Osteocyte (in vitro differentiated cells): Measurements from ENCODE around the gene ERMP1. TPM values are rescaled to one million over a fixed set of nuclear protein-coding genes. Genes with fewer than 3 reads are reported as not detected.

ENCODE experiments used
- DNase-seq: peaks from one replicate; pipeline ENCODE4 v3.0.0; 2021; ENCODE audit warnings: mixed read lengths; ENCODE audit not compliant: unreplicated experiment; ENCODE audit errors: extremely low spot score
- H3K27ac Mint-ChIP-seq: one replicate; pipeline ENCODE4 v1.8.0; 2021; ENCODE audit warnings: mild to moderate bottlenecking, mixed read lengths; ENCODE audit not compliant: unreplicated experiment
- H3K27me3 Mint-ChIP-seq: one replicate; pipeline ENCODE4 v1.8.0; 2021; ENCODE audit warnings: mixed read lengths; ENCODE audit not compliant: unreplicated experiment
- H3K36me3 Mint-ChIP-seq: one replicate; pipeline ENCODE4 v1.8.0; 2021; ENCODE audit warnings: mixed read lengths; ENCODE audit not compliant: unreplicated experiment
- H3K4me1 Mint-ChIP-seq: one replicate; pipeline ENCODE4 v1.8.0; 2021; ENCODE audit warnings: mixed read lengths; ENCODE audit not compliant: unreplicated experiment
- H3K4me3 Mint-ChIP-seq: one replicate; pipeline ENCODE4 v1.8.0; 2021; ENCODE audit warnings: mild to moderate bottlenecking, moderate library complexity, mixed read lengths; ENCODE audit not compliant: unreplicated experiment
- H3K9me3 Mint-ChIP-seq: one replicate; pipeline ENCODE4 v1.8.0; 2021; ENCODE audit warnings: mixed read lengths; ENCODE audit not compliant: unreplicated experiment
- total RNA-seq: library from RNA; stranded (reverse); gene quantifications from 2 replicates; pipeline ENCODE4 v1.2.1, GENCODE V29; 2021
- TF ChIP-seq, protein P1 (sequence below): fragments of 200-600 bp; sonication (generic); IDR thresholded peaks from 2 replicates; pipeline ENCODE4 v1.5.0; 2021; ENCODE audit warnings: antibody characterized with exemption, mild to moderate bottlenecking, moderate library complexity

ERMP1 gene
- total RNA-seq, 1 donor from 2014 or later, result 19.7 TPM

DNA sequence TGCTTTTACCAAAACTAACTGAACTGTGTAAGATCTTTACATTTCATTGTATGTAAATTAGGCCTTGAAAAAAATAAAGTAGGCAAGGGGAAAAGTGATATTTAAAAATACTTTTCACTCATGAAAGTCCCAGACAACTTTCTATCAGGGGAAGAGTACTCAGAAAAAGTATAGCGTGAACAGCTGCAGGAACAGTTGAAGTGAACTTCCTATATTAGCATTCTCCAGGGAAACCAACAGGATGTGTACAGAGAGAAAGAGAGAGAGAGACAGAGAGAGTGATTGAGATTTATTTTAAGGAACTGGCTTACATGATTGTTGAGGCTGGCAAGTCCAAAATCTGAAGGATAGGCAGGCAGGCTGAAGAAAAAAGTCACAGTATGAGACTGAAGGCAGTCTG is 42.0 kb downstream of the ERMP1 start:
- DNase-seq, result no peak
- H3K27ac Mint-ChIP-seq, result no peak overlapping the region
- H3K36me3 Mint-ChIP-seq, result peaks cover 43% of the 10 kb centered on the region
- no peaks in the 10 kb centered on the region for H3K4me1 Mint-ChIP-seq
- H3K4me3 Mint-ChIP-seq, result no peak overlapping the region
- no peaks in the 10 kb centered on the region for H3K27me3 Mint-ChIP-seq
- H3K9me3 Mint-ChIP-seq, result no peaks in the 10 kb centered on the region
- TF ChIP-seq, protein P1, sequence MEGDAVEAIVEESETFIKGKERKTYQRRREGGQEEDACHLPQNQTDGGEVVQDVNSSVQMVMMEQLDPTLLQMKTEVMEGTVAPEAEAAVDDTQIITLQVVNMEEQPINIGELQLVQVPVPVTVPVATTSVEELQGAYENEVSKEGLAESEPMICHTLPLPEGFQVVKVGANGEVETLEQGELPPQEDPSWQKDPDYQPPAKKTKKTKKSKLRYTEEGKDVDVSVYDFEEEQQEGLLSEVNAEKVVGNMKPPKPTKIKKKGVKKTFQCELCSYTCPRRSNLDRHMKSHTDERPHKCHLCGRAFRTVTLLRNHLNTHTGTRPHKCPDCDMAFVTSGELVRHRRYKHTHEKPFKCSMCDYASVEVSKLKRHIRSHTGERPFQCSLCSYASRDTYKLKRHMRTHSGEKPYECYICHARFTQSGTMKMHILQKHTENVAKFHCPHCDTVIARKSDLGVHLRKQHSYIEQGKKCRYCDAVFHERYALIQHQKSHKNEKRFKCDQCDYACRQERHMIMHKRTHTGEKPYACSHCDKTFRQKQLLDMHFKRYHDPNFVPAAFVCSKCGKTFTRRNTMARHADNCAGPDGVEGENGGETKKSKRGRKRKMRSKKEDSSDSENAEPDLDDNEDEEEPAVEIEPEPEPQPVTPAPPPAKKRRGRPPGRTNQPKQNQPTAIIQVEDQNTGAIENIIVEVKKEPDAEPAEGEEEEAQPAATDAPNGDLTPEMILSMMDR, result no peak

DNA sequence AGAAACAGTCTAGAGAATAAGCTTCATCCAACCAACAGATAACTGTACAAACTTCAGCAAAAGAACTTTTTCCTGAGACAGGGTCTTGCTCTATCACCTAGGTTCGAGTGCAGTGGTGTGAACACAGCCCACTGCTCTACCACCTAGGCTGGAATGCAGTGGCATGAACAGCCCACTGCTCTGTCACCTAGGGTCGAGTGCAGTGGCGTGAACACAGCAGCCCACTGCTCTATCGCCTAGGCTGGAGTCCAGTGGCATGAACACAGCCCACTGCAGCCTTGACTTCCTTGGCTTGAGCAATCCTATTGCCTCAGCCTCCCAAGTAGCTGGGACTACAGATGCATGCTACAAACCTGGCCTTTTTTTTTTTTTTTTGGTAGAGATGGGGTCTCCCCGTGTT is 43.4 kb downstream of the ERMP1 start:
- H3K4me1 Mint-ChIP-seq, result no peaks in the 10 kb centered on the region
- H3K27ac Mint-ChIP-seq, result no peak overlapping the region
- peaks cover 53% of the 10 kb centered on the region for H3K36me3 Mint-ChIP-seq
- no peak overlapping the region for H3K4me3 Mint-ChIP-seq
- no peaks in the 10 kb centered on the region for H3K9me3 Mint-ChIP-seq
- TF ChIP-seq, protein P1, result no peak
- no peaks in the 10 kb centered on the region for H3K27me3 Mint-ChIP-seq
- DNase-seq, result no peak

- H3K27me3 Mint-ChIP-seq, result no peaks in the 10 kb centered on the region
- no peak for DNase-seq
- H3K36me3 Mint-ChIP-seq, result peaks cover 60% of the 10 kb centered on the region
- TF ChIP-seq, protein P1, result no peak
- H3K4me3 Mint-ChIP-seq, result no peak overlapping the region
- peaks cover 2% of the 10 kb centered on the region for H3K4me1 Mint-ChIP-seq
- no peak overlapping the region for H3K27ac Mint-ChIP-seq
- H3K9me3 Mint-ChIP-seq, result peaks cover 6% of the 10 kb centered on the region
Observed at GRCh38 chr9:5787759-5788302, 45.1 kb downstream of the ERMP1 start.

- Mint-ChIP-seq H3K9me3 (peaks cover 12% of the 10 kb centered on the region), H3K27me3 (no peaks in the 10 kb centered on the region), H3K36me3 (peaks cover 66% of the 10 kb centered on the region), H3K4me3 (no peak overlapping the region), H3K4me1 (peaks cover 2% of the 10 kb centered on the region), H3K27ac (no peak overlapping the region)
- DNase-seq, result no peak
- TF ChIP-seq, protein P1, result no peak
Observed at GRCh38 chr9:5787220-5787619, 45.7 kb downstream of the ERMP1 start.

- H3K9me3 Mint-ChIP-seq, result peaks cover 16% of the 10 kb centered on the region
- peaks cover 2% of the 10 kb centered on the region for H3K4me1 Mint-ChIP-seq
- peaks cover 68% of the 10 kb centered on the region for H3K36me3 Mint-ChIP-seq
- no peak overlapping the region for H3K4me3 Mint-ChIP-seq
- H3K27ac Mint-ChIP-seq, result no peak overlapping the region
- TF ChIP-seq, protein P1, result no peak
- no peaks in the 10 kb centered on the region for H3K27me3 Mint-ChIP-seq
- DNase-seq, result no peak
Observed at GRCh38 chr9:5786370-5787127, 46.4 kb downstream of the ERMP1 start.
